IMR-90 (cell line): ENCODE data around the gene TECTB. TPM values are rescaled to one million over a fixed set of nuclear protein-coding genes. Genes with fewer than 3 reads are reported as not detected.

ENCODE experiments used
- ATAC-seq: fragments of 200-7000 bp; cut with Tn5 transposase; 2 replicates; pipeline ENCODE4 v1.9.1; 2020; ENCODE audit warnings: low read depth, mild to moderate bottlenecking, moderate library complexity
- BruUV-seq: library from RNA; stranded (reverse); fragments of 400-500 nt; replicated peaks from 2 replicates; lab custom pipeline; 2021; lab: Mats Ljungman, UMichigan
- CTCF ChIA-PET: fragments of 300-600 bp; formaldehyde crosslinking; extraction: SDS; loops from one replicate; lab custom pipeline; 2021; ENCODE audit warnings: antibody characterized with exemption; lab: Yijun Ruan, JAX
- POLR2A ChIA-PET: fragments of 300-600 bp; sonication (Branson Sonifier 250); formaldehyde crosslinking; loops from one replicate; lab custom pipeline; 2022; ENCODE audit warnings: antibody characterized with exemption; ENCODE audit not compliant: unreplicated experiment; lab: Charles Lee
- DNase-seq: peaks from one replicate; pipeline ENCODE4 v3.0.0; 2013
- H2AFZ ChIP-seq: replicated peaks from 2 replicates; pipeline ENCODE3; 2013; ENCODE audit warnings: low read length, mild to moderate bottlenecking; ENCODE audit not compliant: poor library complexity
- H2AK5ac ChIP-seq: 2 replicates; pipeline ENCODE4 v1.6.1; 2013; ENCODE audit warnings: low read depth, low read length, inconsistent platforms
- H2AK9ac ChIP-seq: replicated peaks from 2 replicates; pipeline ENCODE3; 2013; ENCODE audit warnings: mild to moderate bottlenecking, low read depth, low read length, moderate library complexity; ENCODE audit not compliant: poor library complexity
- H2BK120ac ChIP-seq: 2 replicates; pipeline ENCODE4 v1.6.1; 2013; ENCODE audit warnings: low read depth, low read length, inconsistent platforms
- H2BK15ac ChIP-seq: 3 replicates; pipeline ENCODE4 v1.6.1; 2013; ENCODE audit warnings: low read depth, low read length, inconsistent platforms
- H2BK20ac ChIP-seq: 2 replicates; pipeline ENCODE4 v1.6.1; 2013; ENCODE audit warnings: low read depth, mild to moderate bottlenecking, inconsistent platforms, low read length, moderate library complexity
- H2BK5ac ChIP-seq: 2 replicates; pipeline ENCODE4 v1.6.1; 2013; ENCODE audit warnings: mild to moderate bottlenecking, low read depth, low read length, inconsistent platforms; ENCODE audit not compliant: poor library complexity, severe bottlenecking
- H3K14ac ChIP-seq: replicated peaks from 2 replicates; pipeline ENCODE4 v1.6.1; 2013; ENCODE audit warnings: low read depth, low read length, inconsistent platforms
- H3K18ac ChIP-seq: 2 replicates; pipeline ENCODE4 v1.6.1; 2013; ENCODE audit warnings: low read depth, low read length, control low read depth
- H3K23ac ChIP-seq: 2 replicates; pipeline ENCODE4 v1.6.1; 2013; ENCODE audit warnings: low read depth, low read length, inconsistent platforms
- H3K27ac ChIP-seq: 2 replicates; pipeline ENCODE4 v1.5.1; 2013; ENCODE audit warnings: mild to moderate bottlenecking, control low read depth, low read length; ENCODE audit not compliant: insufficient read depth
- H3K27me3 ChIP-seq: 2 replicates; pipeline ENCODE4 v1.6.1; 2013; ENCODE audit warnings: low read length; ENCODE audit not compliant: control insufficient read depth, insufficient read depth
- H3K36me3 ChIP-seq: 2 replicates; pipeline ENCODE4 v1.6.1; 2013; ENCODE audit warnings: low read length, mixed read lengths; ENCODE audit not compliant: control insufficient read depth, insufficient read depth
- H3K4ac ChIP-seq: 2 replicates; pipeline ENCODE4 v1.6.1; 2013; ENCODE audit warnings: low read depth, low read length, inconsistent platforms
- H3K4me1 ChIP-seq: 2 replicates; pipeline ENCODE4 v1.6.1; 2013; ENCODE audit warnings: low read length, mixed read lengths; ENCODE audit not compliant: control insufficient read depth, insufficient read depth
- H3K4me2 ChIP-seq: 2 replicates; pipeline ENCODE4 v1.6.1; 2013; ENCODE audit warnings: low read depth, mild to moderate bottlenecking, control low read depth, low read length, moderate library complexity
- H3K4me3 ChIP-seq: 2 replicates; pipeline ENCODE4 v1.5.1; 2013; ENCODE audit warnings: low read depth, mild to moderate bottlenecking, control low read depth, low read length, moderate library complexity; ENCODE audit not compliant: insufficient read depth
- H3K56ac ChIP-seq: 2 replicates; pipeline ENCODE4 v1.6.1; 2013; ENCODE audit warnings: low read length, inconsistent platforms; ENCODE audit not compliant: insufficient read depth; ENCODE audit errors: extremely low read depth
- H3K79me1 ChIP-seq, 2 experiments: 2 replicates each; pipeline ENCODE4 v1.6.1; 2013; ENCODE audit warnings: low read length in 2 of 2, inconsistent platforms in 1 of 2, low read depth in 1 of 2
- H3K9ac ChIP-seq: 2 replicates; pipeline ENCODE4 v1.6.1; 2013; ENCODE audit warnings: low read depth, low read length, control low read depth
- H3K9me1 ChIP-seq: 2 replicates; pipeline ENCODE4 v1.6.1; 2013; ENCODE audit warnings: low read length, inconsistent platforms; ENCODE audit not compliant: insufficient read depth
- H3K9me3 ChIP-seq: 2 replicates; pipeline ENCODE4 v1.6.1; 2013; ENCODE audit warnings: low read length; ENCODE audit not compliant: control insufficient read depth, insufficient read depth
- H4K20me1 ChIP-seq: 2 replicates; pipeline ENCODE4 v1.6.1; 2013; ENCODE audit warnings: low read length, inconsistent platforms; ENCODE audit not compliant: insufficient read depth
- H4K5ac ChIP-seq: 2 replicates; pipeline ENCODE4 v1.6.1; 2013; ENCODE audit warnings: mild to moderate bottlenecking, low read depth, low read length, control low read depth
- H4K8ac ChIP-seq, 2 experiments: 2 replicates each; pipeline ENCODE4 v1.6.1; 2013; ENCODE audit warnings: low read depth in 2 of 2, low read length in 2 of 2, control low read depth in 1 of 2, inconsistent platforms in 1 of 2
- H4K91ac ChIP-seq: 2 replicates; pipeline ENCODE4 v1.6.1; 2013; ENCODE audit warnings: low read depth, low read length, inconsistent platforms; ENCODE audit not compliant: insufficient read depth
- CEBPB ChIP-seq: IDR thresholded peaks from 2 replicates; pipeline ENCODE4 v1.6.1; 2012; ENCODE audit warnings: low read depth, low read length, improper control_type of control experiment
- CHD1 ChIP-seq: IDR thresholded peaks from 2 replicates; pipeline ENCODE4 v1.6.1; 2012; ENCODE audit warnings: low read depth, low read length, improper control_type of control experiment
- WGBS, 2 experiments: methylation state at CpG; one replicate each; pipeline versions ENCODE4 v1.1.5 to v1.1.7; 2013; ENCODE audit warnings: missing lambda C conversion rate in 2 of 2; ENCODE audit not compliant: insufficient read length in 1 of 2; ENCODE audit errors: extremely low coverage in 2 of 2; 5-methylcytosine and 5-hydroxymethylcytosine counted together
- dilution Hi-C: fragments of 300-500 bp; cut with HindIII; formaldehyde crosslinking; loops from one replicate; pipeline ENCODE4 v1.14.3; 2018; ENCODE audit warnings: low sequenced_read_pairs; ENCODE audit not compliant: unreplicated experiment
- in situ Hi-C: fragments of 300-500 bp; cut with MboI; formaldehyde crosslinking; loops from 3 replicates; pipeline ENCODE4 v1.14.3; 2019; ENCODE audit warnings: low sequenced_read_pairs, inconsistent platforms, mixed read lengths
- intact Hi-C: fragments of 100-400 bp; cut with micrococcal nuclease; formaldehyde crosslinking; loops from 2 replicates; pipeline ENCODE4 v1.10.0; 2022
- polyA plus RNA-seq, 3 experiments: library from polyadenylated mRNA; depleted of rRNA; stranded (reverse); fragments of >200 nt; gene quantifications; 2 replicates each; pipeline ENCODE4 v1.2.3, GENCODE V29; 2012; ENCODE audit warnings: low replicate concordance in 1 of 3
- total RNA-seq: library from RNA; depleted of rRNA; stranded (reverse); fragments of >200 nt; gene quantifications from 2 replicates; pipeline ENCODE4 v1.2.3, GENCODE V29; 2012

The TECTB gene
- total and polyA plus RNA-seq, 2 of the 4 experiments (the other 2 are of a cell fraction) = not detected

DNA sequence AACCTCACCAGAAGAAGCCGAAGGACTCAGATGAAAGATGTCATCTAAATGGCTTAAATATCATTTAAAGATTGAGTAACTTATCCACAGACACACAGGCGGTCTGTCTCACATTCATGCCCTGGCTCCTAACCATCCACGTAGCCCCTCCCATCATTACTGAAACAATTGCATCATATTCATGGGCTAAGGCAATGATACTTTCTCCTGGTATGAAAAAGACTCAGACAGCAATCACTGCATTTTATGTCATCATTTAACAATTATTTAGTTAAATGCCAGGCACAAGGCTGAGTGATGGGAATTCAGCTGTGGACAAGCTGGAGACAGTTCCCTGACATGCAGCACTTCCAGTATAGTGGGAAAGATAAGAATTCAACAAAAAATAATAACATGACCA is 11.2 kb upstream of the TECTB start:
- Histone ChIP-seq H3K4ac (peak overlapping the region; percentile 64), H2AFZ (no peak overlapping the region), H3K4me3 (no peak overlapping the region), H3K9me1 (no peaks in the 10 kb centered on the region), H3K56ac (no peak overlapping the region), H2AK9ac (no peak overlapping the region), H3K36me3 (no peaks in the 10 kb centered on the region), H2BK120ac (peak overlapping the region; percentile 66), H4K20me1 (no peaks in the 10 kb centered on the region), H2BK15ac (0 out of 3 replicates have a peak overlapping the region, but pooled peaks have one; percentile 11), H3K79me1 (no peaks in the 10 kb centered on the region), H4K5ac (no peak overlapping the region), H4K91ac (peak overlapping the region; percentile 54; the same call in 1 of the 2 replicates), H3K27me3 (no peaks in the 10 kb centered on the region), H2BK5ac (peak overlapping the region; percentile 28), H3K18ac (0 out of 2 replicates have a peak overlapping the region, but pooled peaks have one; percentile 13), H4K8ac (0 out of 4 replicates have a peak overlapping the region, but pooled peaks of 1 of the 2 experiments have one; percentile 19), H3K4me2 (no peak overlapping the region; the same call in 1 of the 2 replicates), H2AK5ac (no peak overlapping the region), H3K27ac (peak overlapping the region; percentile 57; the same call in 1 of the 2 replicates), H2BK20ac (peak overlapping the region; percentile 67; the same call in 1 of the 2 replicates), H3K4me1 (peaks cover 8% of the 10 kb centered on the region; the same call in 1 of the 2 replicates), H3K9ac (no peak overlapping the region), H3K23ac (no peak overlapping the region), H3K14ac (0 out of 2 replicates have a peak overlapping the region, but pooled peaks have one; percentile 21), H3K9me3 (no peaks in the 10 kb centered on the region)
- in situ Hi-C loops (no loop called here), intact Hi-C loops (no loop called here), dilution Hi-C loops (no loop called here)
- CTCF ChIA-PET = no interaction called here
- DNase-seq (peak; percentile 85), ATAC-seq (peak; percentile 86)
- no CpG with 5 or more reads among the region's 3 CpGs for WGBS, 2 experiments
- POLR2A ChIA-PET = no interaction called here
- peak; percentile 93 for TF ChIP-seq CEBPB
- TF ChIP-seq CHD1 = no peak
- BruUV-seq = no TSS peak
